ENCODE measurements around the gene ZSCAN5C.
"Not testable (repeated sequence)": the region's sequence is repeated elsewhere in the genome, so short reads cannot be mapped to it uniquely, and the experiment has no call there.

Gene ZSCAN5C, protein sequence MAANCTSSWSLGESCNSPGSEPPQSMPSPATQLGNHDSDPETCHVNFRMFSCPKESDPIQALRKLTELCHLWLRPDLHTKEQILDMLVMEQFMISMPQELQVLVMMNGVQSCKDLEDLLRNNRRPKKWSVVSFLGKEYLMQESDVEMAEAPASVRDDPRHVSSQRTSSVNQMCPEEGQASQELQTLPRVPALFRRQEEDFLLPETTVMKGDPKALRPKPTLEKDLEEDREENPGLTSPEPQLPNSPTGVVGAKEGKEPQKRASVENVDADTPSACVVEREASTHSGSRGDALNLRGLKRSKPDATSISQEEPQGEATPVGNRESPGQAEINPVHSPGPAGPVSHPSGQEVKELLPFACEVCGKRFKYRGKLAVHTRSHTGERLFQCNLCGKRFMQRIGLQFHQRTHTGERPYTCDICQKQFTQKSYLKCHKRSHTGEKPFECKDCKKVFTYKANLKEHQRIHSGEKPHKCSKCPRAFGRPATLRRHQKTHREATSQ

GRCh38 chr19:56201973-56202372, at the start of gene ZSCAN5C:
TSS of gene ZSCAN5C (plus strand) at chr19:56202273. CDS start at chr19:56205914, 3,641 bp downstream.
- DNase-seq = no peak

- no peak for DNase-seq
These were observed 49.4 kb upstream of the ZSCAN5C start for GRCh38 chr19:56152644-56153043.

DNA sequence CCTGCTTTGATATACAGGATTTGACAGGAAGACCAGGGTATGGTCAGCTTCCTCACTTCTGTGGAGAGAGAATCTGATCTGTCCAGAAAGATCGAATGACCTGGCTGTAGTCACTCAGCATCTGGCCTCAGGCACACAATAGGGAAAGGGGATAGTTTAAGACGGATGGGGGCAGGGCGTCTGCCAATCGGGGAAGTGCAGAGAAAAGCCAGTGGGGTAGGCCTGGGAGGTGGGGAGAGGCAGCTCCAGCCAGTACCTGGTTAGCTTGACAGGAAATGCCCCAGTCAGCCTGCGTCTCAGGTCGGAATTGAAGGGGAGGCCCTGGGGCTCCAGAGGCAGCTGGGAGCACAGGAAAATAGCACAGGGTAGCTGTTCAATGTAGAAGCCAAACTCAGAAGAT, 48.6 kb upstream of the ZSCAN5C start:
- DNase-seq = no peak

DNA sequence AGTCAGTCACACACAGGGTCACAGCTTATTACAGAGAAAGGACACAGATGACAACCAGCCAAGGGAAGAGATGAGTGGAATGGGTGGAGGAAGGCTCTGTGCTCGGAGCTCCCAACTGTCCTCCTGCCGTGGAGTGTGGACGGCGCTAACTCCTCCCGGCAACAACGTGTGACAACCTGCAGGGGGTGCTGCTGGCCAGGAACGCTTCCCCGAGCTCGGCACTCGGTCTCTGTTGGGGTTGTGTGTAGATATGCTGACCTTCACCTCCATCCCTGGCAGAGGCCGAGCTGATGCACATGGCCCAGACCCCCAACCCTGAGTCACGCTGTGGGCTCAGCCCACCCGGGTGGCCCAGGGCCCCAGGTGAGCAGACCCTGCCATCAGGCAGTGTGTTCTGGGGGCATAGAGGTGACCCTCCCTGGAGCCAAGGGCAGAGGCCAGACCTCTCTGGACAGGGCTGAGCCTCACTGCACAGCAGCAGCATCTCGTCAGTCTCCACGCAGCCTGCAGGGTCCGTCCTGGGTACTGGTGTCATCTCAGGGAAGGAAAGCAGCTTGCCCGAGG, 46.9 kb upstream of the ZSCAN5C start:
- no peak for DNase-seq

- DNase-seq = no peak
These were observed 45.3 kb upstream of the ZSCAN5C start for GRCh38 chr19:56156768-56157167.

DNA sequence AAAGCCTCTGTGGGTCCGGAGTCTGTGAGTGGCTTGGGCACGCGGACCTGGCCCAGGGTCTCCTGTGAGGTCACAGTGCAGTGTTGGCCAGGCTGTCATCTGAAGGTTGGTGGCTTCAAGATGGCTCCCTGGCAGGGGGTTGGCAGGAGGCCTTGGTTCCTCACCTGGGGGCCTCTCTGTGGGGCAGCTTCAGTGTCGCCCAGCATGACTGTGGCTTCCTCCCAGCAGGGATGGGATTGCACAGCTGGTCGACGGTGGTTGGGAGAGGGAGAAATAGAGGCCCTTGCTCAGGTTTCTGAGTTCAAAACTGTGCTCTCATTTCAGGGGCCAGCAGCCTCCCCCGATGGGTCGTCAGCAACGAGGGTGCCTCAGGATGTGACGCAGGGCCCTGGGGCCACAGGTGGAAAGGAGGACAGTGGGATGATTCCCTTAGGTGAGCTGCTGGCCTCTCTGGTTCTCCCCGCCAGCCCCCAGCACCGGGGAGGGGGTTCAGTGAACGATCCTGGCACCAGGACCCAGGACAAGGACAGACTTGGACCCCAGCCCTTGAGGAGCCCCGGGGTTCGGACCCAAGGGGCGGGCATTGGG, 43.8 kb upstream of the ZSCAN5C start:
- no peak for DNase-seq

DNA sequence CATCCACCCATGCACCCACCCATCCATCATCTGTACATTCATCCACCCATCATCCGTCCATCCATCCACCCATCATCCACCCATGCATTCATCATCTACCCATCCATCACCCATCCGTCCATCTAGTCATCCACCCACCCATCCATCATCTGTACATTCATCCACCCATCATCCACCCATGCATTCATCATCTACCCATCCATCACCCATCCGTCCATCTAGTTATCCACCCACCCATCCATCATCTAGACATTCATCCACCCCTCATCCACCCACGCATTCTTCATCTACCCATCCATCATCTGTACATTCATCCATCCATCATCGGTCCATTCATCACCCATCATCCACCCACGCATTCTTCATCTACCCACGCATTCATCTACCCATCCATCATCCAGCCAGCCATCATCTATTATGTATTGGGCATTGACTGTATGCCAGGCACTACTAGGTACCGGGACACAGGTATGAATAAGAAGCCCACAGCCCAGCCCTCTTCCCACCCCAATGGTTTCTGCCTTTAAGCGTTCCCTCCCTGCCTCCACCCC, 43.0 kb upstream of the ZSCAN5C start:
- no peak for DNase-seq

- no peak for DNase-seq
These were observed 42.3 kb upstream of the ZSCAN5C start for GRCh38 chr19:56159622-56160271.

GRCh38 chr19:56161534-56161933, 40.5 kb upstream of the ZSCAN5C start:
- DNase-seq = no peak

DNA sequence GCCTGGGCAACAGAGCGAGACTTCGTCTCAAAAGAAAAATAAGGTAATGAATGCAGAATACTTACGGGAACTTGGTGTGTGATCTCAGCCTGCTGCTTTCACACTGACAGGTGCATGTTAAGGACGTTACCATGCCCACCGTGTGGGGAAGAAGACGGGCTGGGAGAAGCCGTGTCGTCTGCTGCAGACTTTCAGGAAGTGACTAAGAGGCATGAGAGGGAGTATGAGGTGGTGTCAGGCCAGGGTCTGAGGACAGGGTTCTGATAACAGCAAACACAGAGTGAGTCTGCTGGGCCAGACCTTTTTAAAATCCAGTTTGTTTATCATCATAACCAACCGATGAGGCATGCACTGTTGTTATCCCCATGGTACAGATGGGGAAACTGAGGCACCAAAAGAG, 39.8 kb upstream of the ZSCAN5C start:
- DNase-seq = peak; percentile 47

GRCh38 chr19:56163097-56163496, 39.0 kb upstream of the ZSCAN5C start:
- no peak for DNase-seq

GRCh38 chr19:56167064-56167578, 35.0 kb upstream of the ZSCAN5C start:
- DNase-seq = no peak

- no peak for DNase-seq
These were observed 31.8 kb upstream of the ZSCAN5C start for GRCh38 chr19:56170261-56170660.

DNA sequence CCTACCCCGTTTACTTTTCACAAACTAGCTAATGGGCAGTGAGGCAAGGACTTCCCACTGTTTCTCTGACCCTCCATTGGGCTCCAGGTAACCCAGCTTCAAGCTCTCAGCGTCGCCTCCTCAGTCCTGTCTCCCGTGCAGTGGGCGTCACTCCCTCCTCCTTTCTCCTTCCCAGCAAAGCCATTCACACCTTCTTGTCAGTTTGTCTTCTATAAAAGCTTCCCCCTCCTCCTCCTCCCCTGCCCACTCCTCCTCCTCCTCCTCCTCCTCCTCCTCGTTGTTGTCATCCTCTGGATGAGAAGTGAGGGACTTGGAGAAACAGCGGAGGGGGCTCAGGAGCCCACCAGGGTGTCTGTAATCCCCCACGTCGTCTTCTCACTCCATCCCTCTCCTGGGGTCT, 28.0 kb upstream of the ZSCAN5C start:
- no peak for DNase-seq

GRCh38 chr19:56174550-56174949, 27.5 kb upstream of the ZSCAN5C start:
- DNase-seq = no peak

- DNase-seq = not testable (repeated sequence)
These were observed 26.2 kb upstream of the ZSCAN5C start, which contains the start of gene GALP for GRCh38 chr19:56175861-56176307. TSS of gene GALP (plus strand) at chr19:56176008. CDS start at chr19:56177109, 1,101 bp downstream.

DNA sequence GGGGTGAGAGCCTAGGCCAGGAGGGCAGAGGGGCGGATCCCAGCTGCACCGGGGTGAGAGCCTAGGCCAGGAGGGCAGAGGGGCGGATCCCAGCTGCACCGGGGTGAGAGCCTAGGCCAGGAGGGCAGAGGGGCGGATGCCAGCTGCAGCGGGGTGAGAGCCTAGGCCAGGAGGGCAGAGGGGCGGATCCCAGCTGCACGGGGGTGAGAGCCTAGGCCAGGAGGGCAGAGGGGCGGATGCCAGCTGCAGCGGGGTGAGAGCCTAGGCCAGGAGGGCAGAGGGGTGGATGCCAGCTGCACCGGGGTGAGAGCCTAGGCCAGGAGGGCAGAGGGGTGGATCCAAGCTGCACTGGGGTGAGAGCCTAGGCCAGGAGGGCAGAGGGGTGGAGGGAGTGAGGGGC, 25.8 kb upstream of the ZSCAN5C start:
- DNase-seq = not testable (repeated sequence)

DNA sequence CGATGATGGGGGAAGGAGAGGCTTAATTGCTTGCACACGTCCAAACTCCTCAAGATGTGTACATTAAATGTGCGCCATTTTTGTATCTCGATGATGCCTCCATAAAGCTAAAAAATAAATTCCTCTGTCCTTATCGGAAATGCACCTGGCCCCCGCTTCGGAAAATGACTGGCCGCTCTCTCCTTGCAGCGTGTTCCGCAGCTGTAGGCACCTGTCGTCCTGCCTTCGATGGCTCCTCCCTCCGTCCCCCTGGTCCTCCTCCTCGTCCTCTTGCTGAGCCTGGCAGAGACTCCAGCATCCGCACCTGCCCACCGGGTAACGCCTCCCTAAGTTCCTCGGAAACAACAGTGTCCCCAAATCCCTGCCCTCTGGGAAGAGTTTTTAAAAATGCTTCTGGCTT, 25.2 kb upstream of the ZSCAN5C start:
- no peak for DNase-seq

GRCh38 chr19:56177564-56178243, 24.4 kb upstream of the ZSCAN5C start:
- DNase-seq = no peak

- DNase-seq = no peak
These were observed 12.3 kb upstream of the ZSCAN5C start for GRCh38 chr19:56189785-56190184.

GRCh38 chr19:56191115-56191514, 11.0 kb upstream of the ZSCAN5C start:
- no peak for DNase-seq

DNA sequence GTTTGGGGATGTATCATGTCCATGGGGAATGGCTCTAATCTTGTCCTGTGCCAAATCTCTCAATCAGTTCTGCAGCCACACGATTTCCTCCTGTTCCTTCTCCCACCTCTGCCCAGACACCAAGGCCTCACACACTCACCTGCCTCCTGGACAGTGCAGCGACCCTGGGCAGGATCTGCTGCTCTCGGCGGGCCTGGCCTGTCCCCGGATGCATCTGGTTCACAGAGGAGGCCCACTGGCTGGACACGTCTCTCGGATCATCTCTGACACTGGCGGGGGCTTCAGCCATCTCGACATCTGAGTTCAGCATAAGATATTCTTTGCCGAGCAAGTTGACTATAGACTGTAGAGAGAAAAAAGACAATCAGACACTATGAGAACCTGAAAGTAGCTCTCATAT, 10.4 kb upstream of the ZSCAN5C start:
- DNase-seq = no peak
